Stimulated activated CD4-positive, alpha-beta T cell treated with anti-CD3 and anti-CD28 coated beads, TNF-alpha, amount 100 ng/mL, for 4 hours (primary cell): ENCODE data around the gene PPL.

Experiments used
- DNase-seq, 3 experiments: peaks; one replicate each; pipeline ENCODE4 v3.0.0-alpha.2; 2020; ENCODE audit warnings: low read depth in 3 of 3

PPL gene

GRCh38 chr16:4888428-4889135 lies 48.4 kb downstream of the PPL start:
- DNase-seq = no peak

DNA sequence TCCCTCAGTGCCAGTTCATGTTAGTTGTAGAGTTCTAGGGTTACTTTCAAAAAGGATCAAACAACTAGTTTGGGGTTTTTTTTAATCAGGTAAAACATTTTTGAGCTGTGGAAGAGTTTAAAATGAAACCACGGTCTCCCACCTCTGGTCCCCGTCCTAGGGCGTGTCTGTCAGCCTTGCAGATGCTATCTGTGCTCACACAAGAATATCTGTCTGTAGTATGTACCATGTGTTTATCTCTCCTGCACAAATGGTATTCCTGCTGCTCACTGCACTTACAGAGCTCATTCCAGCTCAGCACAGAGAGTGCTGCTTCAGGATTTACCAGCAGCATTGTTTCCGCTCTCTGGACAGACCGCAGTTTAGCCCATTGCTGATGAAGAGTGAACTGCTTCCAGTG lies 50.8 kb downstream of the PPL start:
- no peak for DNase-seq

DNA sequence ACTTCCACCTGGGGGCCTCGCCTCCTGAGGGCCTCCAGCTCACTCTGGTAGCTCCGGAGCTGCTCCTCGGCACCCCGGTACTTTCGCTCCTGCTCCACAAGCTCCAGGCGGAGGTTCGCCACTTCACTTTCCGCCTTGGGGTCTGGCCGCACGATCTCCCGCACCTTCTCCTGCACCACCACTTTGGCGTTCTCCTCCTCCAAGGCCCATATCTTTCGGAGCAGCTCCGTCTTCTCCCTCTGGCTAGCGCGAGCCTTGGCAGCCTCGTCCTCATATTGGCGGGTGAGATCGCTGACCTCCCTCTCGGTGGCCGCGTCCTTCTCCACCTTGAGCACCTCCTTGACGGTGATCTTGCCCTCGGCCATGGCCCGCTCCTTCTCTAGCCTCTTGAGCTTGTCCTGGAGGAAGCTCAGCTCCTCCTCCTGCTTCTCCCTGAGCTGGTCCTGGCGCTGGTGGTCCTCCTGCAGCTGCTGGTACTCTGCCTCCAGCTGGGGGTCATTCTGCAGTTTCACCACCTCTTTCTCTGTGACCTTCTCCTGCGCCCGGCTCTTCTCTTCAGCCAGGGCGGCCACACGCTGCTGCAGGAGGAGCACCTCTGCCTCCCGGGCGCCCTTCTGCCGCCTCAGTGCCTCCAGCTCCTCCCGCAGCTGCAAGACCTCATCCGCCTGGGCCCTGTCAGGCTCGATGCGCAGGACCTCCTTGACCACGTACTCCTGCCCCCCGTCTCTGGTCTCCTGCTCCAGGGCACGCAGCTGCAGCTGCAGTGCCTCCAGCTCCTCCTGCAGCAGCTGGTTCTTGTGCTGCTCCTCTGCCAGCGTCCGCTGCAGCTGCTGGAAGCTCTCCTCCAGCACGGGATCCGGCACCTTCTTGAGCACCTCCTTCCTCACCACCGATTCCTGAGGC lies 51.7 kb downstream of the PPL start:
- DNase-seq = no peak

DNA sequence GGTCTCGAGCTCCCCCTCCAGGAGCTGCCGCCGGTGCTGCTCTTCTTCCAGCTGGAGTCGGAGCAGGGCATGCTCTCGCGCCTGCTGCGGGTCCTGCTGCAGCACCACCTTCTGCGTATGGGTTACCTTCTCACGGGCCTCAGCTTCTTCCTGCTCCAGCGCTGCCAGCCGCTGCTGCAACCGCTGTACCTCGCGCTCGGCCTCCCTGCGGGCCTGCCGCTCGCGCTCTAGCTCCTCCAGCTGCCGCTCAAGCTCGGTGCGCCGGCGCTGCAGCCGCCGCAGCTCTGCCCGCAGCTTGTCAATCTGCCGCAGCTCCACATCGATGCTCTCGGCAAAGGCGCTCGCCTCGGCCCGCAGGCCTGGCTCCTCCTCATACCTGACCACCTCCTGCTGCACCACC lies 52.7 kb downstream of the PPL start:
- no peak for DNase-seq

DNA sequence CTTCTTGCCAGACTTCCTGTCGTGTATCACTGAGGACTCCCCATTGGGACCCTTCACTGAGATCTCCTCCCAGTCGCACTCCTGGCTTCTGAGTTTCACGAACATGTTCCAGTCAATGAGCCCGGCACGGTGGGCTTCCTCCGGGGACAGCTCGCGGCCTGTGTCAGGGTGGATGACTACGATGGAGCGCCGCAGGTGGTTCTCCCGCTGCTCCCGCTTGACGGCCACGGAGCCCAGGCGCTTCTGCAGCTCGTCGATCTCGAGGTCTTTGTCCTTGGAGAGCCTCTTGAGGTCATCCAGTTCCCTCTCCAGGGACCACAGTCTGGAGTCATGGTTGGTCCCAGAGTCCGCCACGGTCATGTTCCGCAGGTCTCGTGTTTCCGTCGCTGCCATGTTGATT lies 53.4 kb downstream of the PPL start:
- no peak for DNase-seq

DNA sequence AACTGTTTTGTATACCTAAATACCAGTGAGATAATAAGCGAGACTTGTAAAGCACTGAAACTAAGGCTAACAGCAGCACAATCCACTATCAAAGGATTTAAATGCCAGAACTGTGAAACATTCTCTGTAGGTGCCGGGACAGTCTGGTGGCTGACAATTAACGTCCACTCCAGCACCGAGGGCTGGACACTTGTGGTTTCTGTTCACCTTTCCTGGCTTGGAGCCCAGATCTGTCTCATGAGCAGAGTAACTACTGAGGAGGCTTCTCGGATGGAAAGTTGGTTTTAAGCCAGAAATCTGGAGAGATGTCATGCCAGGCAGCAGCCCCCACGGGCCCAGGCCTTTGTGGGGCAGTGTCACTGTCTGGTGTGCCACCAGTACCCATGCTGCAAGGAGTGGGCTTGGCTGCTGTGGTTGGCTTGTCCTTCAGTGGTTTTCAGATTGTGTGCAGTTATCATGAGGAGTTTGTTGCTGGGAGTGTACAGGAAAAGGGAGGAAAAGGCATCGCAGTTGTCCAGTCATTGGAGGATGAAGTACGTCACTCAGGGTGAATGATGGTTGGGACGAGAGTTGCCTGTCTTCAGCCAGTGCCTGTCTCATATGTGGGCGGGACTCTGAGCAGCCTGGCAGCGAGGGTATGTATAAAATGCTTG lies 54.2 kb downstream of the PPL start:
- DNase-seq = no peak

DNA sequence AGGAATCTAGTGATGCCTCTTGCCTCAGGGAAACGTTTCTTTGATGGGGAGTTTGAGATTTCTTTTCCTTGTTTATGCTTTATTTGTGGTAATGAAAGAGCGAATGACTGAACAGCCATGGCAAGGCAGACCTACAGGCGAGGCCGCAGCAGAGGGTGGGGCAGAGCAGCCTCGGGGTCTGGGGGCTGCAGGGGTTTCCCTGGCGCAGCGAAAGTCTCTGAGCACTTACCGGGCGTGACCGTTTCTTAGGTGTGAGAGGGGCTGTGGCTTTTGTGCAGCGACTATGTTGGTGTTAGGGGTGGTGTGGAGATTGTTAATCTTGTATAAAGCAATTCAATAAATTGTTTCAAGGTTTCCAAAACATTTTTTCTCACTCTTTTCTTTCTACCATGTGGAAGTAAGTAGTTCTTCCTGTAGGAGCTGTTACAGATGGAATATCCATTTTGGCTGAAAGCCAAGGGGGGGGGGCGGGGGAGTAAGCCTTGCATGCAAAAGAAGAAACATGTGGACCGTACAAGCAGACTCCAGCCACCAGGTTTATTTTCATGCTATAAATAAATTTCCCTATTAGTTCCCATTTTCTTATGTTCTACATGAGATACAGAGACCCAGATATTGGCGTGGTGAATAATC lies 54.8 kb downstream of the PPL start:
- no peak for DNase-seq

DNA sequence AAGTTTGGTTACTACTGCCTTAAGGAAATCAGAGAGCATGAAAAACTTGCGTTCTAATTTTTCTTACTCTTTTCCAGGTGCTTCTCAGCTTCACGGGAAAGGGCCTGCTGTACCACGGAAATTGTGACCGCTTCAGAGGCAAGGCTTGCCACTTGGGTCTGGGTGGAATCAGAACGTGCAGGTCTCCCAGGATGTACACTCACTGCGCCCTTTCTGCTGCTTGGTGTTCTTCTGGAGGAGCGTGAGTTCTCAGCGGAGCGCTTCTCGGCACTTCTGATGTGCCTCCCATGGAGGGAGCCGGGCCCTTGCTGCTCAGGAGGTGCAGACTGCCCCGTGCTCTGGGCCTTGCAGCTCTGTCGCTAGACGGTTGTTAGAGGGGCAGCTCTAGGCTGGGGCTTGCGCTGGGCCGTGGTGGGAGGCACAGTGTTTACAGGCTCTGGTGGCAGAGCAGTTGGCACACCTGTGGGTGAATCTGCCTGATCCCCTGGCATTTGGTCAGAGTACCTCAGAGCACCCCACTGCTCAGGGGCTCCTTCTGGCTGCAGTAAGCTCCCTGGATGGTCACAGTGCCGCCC lies 56.9 kb downstream of the PPL start:
- DNase-seq = no peak

- DNase-seq = no peak
Observed at GRCh38 chr16:4879049-4879448, 57.9 kb downstream of the PPL start.

DNA sequence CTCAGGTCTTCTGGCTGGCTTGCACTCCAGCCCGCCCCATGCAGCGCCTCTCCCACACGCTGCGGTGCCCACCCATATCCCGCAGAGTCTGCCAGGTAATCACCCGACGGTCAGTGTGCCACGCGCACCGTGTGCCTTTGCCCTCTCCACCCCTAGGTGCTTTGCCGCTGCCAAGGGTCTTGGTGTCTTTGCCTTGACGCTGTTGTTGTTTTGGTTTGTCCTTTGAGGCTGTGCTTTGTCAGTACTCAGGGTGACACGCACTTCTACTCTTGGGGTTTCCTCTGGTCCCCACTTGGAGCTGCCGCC lies 59.6 kb downstream of the PPL start:
- no peak for DNase-seq

- DNase-seq = no peak
Observed at GRCh38 chr16:4876646-4877379, 60.1 kb downstream of the PPL start.

DNA sequence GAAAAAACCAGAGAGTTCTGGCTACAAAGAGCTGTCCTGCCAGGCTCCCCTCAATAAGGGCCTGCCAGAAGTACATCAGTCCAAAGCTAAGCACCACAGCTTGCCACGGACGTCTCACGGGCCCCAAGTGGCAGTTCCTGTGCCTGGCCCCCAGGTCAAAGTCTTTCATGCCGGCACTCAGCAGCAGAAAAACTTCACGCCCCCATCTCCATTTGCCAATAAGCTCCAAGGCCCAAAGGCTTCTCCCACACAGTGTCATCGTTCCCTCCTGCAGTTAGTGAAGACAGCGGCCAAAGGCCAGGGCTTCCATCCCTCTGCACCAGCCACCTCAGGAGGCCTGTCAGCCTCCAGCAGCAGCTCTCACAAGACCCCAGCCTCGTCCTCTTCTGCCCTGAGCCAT lies 62.3 kb downstream of the PPL start:
- no peak for DNase-seq

DNA sequence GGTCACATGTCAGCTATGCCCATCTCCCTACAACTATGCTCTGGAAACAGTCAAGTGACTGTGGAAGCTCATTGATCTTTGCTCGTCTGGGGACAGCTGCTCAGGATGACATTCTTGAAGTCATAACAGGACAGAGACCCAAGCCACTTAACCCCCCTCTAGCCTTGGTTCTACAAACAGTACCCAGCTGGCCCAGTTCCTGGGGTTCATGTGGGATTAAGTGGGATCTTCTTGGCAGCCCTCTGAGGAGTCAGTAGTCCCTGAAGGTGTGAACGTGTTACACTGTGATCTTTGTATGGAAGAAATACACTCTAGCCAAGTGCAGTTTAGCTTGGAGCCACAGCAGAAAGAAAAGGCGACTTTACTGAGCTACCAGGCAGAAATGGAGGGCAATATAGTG lies 63.9 kb downstream of the PPL start:
- DNase-seq = no peak

GRCh38 chr16:4871071-4871470 lies 65.9 kb downstream of the PPL start:
- DNase-seq = no peak

GRCh38 chr16:4870138-4870671 lies 66.7 kb downstream of the PPL start:
- DNase-seq = no peak

GRCh38 chr16:4869147-4869805 lies 67.7 kb downstream of the PPL start:
- no peak for DNase-seq

GRCh38 chr16:4868535-4868934 lies 68.4 kb downstream of the PPL start:
- DNase-seq = no peak

DNA sequence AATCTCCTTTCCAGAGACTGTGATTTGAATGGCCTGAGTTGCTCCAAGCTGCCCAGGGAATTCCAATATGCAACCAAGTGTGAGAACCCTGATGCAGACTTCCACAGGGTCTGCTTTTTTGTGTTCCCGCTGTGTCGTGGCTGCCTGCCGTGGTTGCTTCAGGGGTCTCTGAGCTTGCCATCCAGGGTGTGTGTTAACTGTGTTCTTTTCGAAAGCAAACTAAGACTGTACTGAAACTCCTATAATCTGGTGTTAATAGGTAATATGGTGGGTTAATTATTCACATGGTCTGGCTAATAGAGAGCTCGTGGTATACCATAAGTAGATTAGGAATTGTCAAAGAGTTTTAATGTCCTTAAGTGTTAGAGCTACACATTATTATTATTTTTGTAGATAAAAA lies 68.9 kb downstream of the PPL start:
- DNase-seq = no peak

DNA sequence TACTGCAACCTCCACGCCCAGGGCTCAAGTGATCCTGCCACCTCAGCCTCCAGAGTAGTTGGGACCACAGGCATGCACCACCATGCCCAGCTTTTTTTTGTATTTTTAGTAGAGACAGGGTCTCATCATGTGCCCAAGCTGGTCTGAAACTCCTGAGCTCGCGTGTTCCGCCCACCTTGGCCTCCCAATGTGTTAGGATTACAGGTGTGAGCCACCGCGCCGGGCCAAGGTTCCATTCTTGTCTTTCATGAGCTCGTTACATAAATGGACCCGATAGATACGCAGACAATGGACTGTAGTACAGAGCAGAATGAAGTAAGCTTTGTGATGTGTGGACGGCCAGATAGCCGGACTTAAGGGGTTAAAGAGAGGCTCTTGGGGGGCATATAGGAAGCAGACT lies 70.4 kb downstream of the PPL start:
- no peak for DNase-seq

GRCh38 chr16:4865231-4865860 lies 71.6 kb downstream of the PPL start:
- no peak for DNase-seq
